WTC11 (cell line): ENCODE measurements around the gene TTC7B. TPM values are rescaled to one million over a fixed set of nuclear protein-coding genes. Genes with fewer than 3 reads are reported as not detected.

Experiments used
- ATAC-seq: fragments of 200-7000 bp; cut with Tn5 transposase; 2 replicates; pipeline ENCODE4 v1.10.0; 2021; ENCODE audit warnings: mild to moderate bottlenecking, moderate library complexity
- CTCF ChIA-PET: fragments of 300-600 bp; sonication (Branson Sonifier 250); formaldehyde crosslinking; loops from one replicate; lab custom pipeline; 2021; ENCODE audit warnings: antibody characterized with exemption; lab: Charles Lee
- POLR2A ChIA-PET: fragments of 350-600 bp; sonication (Branson Sonifier 250); formaldehyde crosslinking; loops from one replicate; lab custom pipeline; 2021; ENCODE audit warnings: antibody characterized with exemption; lab: Charles Lee
- DNase-seq: peaks from one replicate; pipeline ENCODE4 v3.0.0; 2021; ENCODE audit warnings: low spot score
- H3K27ac Mint-ChIP-seq: 2 replicates; pipeline ENCODE4 v1.8.0; 2021; ENCODE audit warnings: mixed read lengths
- H3K27me3 Mint-ChIP-seq: 2 replicates; pipeline ENCODE4 v1.8.0; 2021; ENCODE audit warnings: low read depth, mild to moderate bottlenecking, moderate library complexity, mixed read lengths
- H3K36me3 Mint-ChIP-seq: 2 replicates; pipeline ENCODE4 v1.8.0; 2021; ENCODE audit warnings: mixed read lengths
- H3K4me1 Mint-ChIP-seq: 2 replicates; pipeline ENCODE4 v1.8.0; 2022; ENCODE audit warnings: mixed read lengths
- H3K4me3 Mint-ChIP-seq: 2 replicates; pipeline ENCODE4 v1.8.0; 2021; ENCODE audit warnings: mild to moderate bottlenecking, moderate library complexity, mixed read lengths
- H3K9me3 Mint-ChIP-seq: 2 replicates; pipeline ENCODE4 v1.8.0; 2021; ENCODE audit warnings: mixed read lengths
- ATF1 ChIP-seq: sonication (generic); formaldehyde crosslinking; IDR thresholded peaks from 2 replicates; pipeline ENCODE4 v1.8.1; 2023; ENCODE audit warnings: mild to moderate bottlenecking, moderate library complexity, missing genetic modification reagents
- CBFB ChIP-seq: sonication (generic); formaldehyde crosslinking; IDR thresholded peaks from 2 replicates; pipeline ENCODE4 v1.8.1; 2022; ENCODE audit warnings: mild to moderate bottlenecking, low read depth, missing genetic modification reagents
- CREB1 ChIP-seq: sonication (generic); formaldehyde crosslinking; IDR thresholded peaks from 2 replicates; pipeline ENCODE4 v1.8.0; 2023; ENCODE audit warnings: mild to moderate bottlenecking, missing genetic modification reagents
- CREM ChIP-seq: sonication (generic); formaldehyde crosslinking; IDR thresholded peaks from 2 replicates; pipeline ENCODE4 v1.8.1; 2022; ENCODE audit warnings: mild to moderate bottlenecking, missing genetic modification reagents, moderate library complexity
- ESRRA ChIP-seq: sonication (generic); formaldehyde crosslinking; IDR thresholded peaks from 2 replicates; pipeline ENCODE4 v1.8.1; 2022; ENCODE audit warnings: mild to moderate bottlenecking, missing genetic modification reagents, borderline replicate concordance
- FOXJ3 ChIP-seq: sonication (generic); formaldehyde crosslinking; IDR thresholded peaks from 2 replicates; pipeline ENCODE4 v1.9.0; 2021; ENCODE audit warnings: missing genetic modification reagents, mild to moderate bottlenecking, borderline replicate concordance
- GABPB1 ChIP-seq: sonication (generic); formaldehyde crosslinking; IDR thresholded peaks from 2 replicates; pipeline ENCODE4 v1.8.1; 2023; ENCODE audit warnings: mild to moderate bottlenecking, missing genetic modification reagents
- GRHL2 ChIP-seq: fragments of 250-450 bp; sonication (Bioruptor Pico); IDR thresholded peaks from 2 replicates; pipeline ENCODE4 v1.8.0; 2022; ENCODE audit warnings: mild to moderate bottlenecking, moderate library complexity; ENCODE audit not compliant: insufficient replicate concordance, severe bottlenecking
- GTF2I ChIP-seq: fragments of 250-450 bp; sonication (Bioruptor Pico); conservative IDR thresholded peaks from 2 replicates; pipeline ENCODE4 v1.4.0; 2021; ENCODE audit warnings: mild to moderate bottlenecking
- IRF2 ChIP-seq: sonication (generic); formaldehyde crosslinking; IDR thresholded peaks from 2 replicates; pipeline ENCODE4 v1.8.0; 2022; ENCODE audit warnings: low read depth, missing genetic modification reagents, borderline replicate concordance
- NFATC4 ChIP-seq: fragments of 250-450 bp; sonication (Bioruptor Pico); IDR thresholded peaks from 2 replicates; pipeline ENCODE4 v1.9.0; 2021; ENCODE audit warnings: mild to moderate bottlenecking
- NFE2L1 ChIP-seq: sonication (generic); formaldehyde crosslinking; IDR thresholded peaks from 2 replicates; pipeline ENCODE4 v1.8.1; 2023; ENCODE audit warnings: missing genetic modification reagents
- NFYB ChIP-seq: sonication (generic); formaldehyde crosslinking; conservative IDR thresholded peaks from 2 replicates; pipeline ENCODE4 v1.8.0; 2022; ENCODE audit warnings: low read depth, missing genetic modification reagents
- SP1 ChIP-seq: sonication (generic); formaldehyde crosslinking; conservative IDR thresholded peaks from 2 replicates; pipeline ENCODE4 v1.8.1; 2022; ENCODE audit warnings: missing genetic modification reagents
- TCF7 ChIP-seq: sonication (generic); formaldehyde crosslinking; IDR thresholded peaks from 2 replicates; pipeline ENCODE4 v1.8.0; 2022; ENCODE audit warnings: mild to moderate bottlenecking, low read depth, missing genetic modification reagents, moderate library complexity
- TEAD1 ChIP-seq: sonication (generic); formaldehyde crosslinking; IDR thresholded peaks from 2 replicates; pipeline ENCODE4 v1.8.0; 2022; ENCODE audit warnings: mild to moderate bottlenecking, missing genetic modification reagents
- ZNF232 ChIP-seq: sonication (generic); formaldehyde crosslinking; IDR thresholded peaks from 2 replicates; pipeline ENCODE4 v1.8.0; 2022; ENCODE audit warnings: mild to moderate bottlenecking, missing genetic modification reagents
- ZNF396 ChIP-seq: fragments of 250-450 bp; sonication (Bioruptor Pico); IDR thresholded peaks from 2 replicates; pipeline ENCODE4 v1.8.0; 2021; ENCODE audit warnings: mild to moderate bottlenecking, moderate library complexity, borderline replicate concordance
- ZNF671 ChIP-seq: fragments of 250-450 bp; sonication (Bioruptor Pico); IDR thresholded peaks from 2 replicates; pipeline ENCODE4 v1.8.0; 2021; ENCODE audit warnings: mild to moderate bottlenecking
- total RNA-seq: library from RNA; stranded (reverse); gene quantifications from 3 replicates; pipeline ENCODE4 v1.2.3, GENCODE V29; 2021
- TF ChIP-seq, protein P1 (sequence below): sonication (generic); formaldehyde crosslinking; IDR thresholded peaks from 2 replicates; pipeline ENCODE4 v1.8.1; 2023; ENCODE audit warnings: mild to moderate bottlenecking, missing genetic modification reagents
- TF ChIP-seq, protein P2 (sequence below): sonication (generic); formaldehyde crosslinking; IDR thresholded peaks from 2 replicates; pipeline ENCODE4 v1.8.1; 2022; ENCODE audit warnings: mild to moderate bottlenecking, moderate library complexity, missing genetic modification reagents
- TF ChIP-seq, protein P3 (sequence below): fragments of 250-450 bp; sonication (Bioruptor Pico); IDR thresholded peaks from 2 replicates; pipeline ENCODE4 v1.8.0; 2021; ENCODE audit warnings: mild to moderate bottlenecking
- TF ChIP-seq, protein P4 (sequence below): sonication (generic); formaldehyde crosslinking; IDR thresholded peaks from 2 replicates; pipeline ENCODE4 v1.8.0; 2022; ENCODE audit warnings: mild to moderate bottlenecking, missing genetic modification reagents
- TF ChIP-seq, protein P5 (sequence below): sonication (generic); formaldehyde crosslinking; IDR thresholded peaks from 2 replicates; pipeline ENCODE4 v1.8.0; 2023; ENCODE audit warnings: mild to moderate bottlenecking, missing genetic modification reagents
- TF ChIP-seq, protein P6 (sequence below): sonication (generic); formaldehyde crosslinking; IDR thresholded peaks from 2 replicates; pipeline ENCODE4 v1.8.1; 2023; ENCODE audit warnings: mild to moderate bottlenecking, missing genetic modification reagents, moderate library complexity
- TF ChIP-seq, protein P7 (sequence below): sonication (generic); formaldehyde crosslinking; IDR thresholded peaks from 2 replicates; pipeline ENCODE4 v1.8.0; 2023; ENCODE audit warnings: missing genetic modification reagents, mild to moderate bottlenecking, borderline replicate concordance

The TTC7B gene
- total RNA-seq, 1 experiment from 2014 or later = 27.6 TPM

DNA sequence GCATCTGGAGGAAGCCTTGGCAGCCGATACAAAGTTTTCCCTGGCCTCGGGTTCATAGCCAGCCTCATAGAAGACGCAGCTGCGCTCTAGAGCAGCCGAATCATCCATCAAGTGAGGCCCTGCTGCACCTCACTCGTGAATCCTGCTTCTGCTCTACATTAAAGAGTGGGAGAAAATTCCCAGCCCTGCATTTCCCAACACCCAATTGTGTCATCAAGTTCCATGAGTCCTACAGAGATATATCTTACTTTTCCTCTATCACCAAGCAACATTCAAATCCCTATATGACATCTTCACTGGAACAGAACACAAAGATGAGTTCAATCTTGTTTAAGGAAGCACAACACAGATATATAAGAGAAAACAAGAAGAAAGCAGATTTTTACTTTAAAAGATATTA, 139.3 kb downstream of the TTC7B start:
- POLR2A ChIA-PET = no interaction called here
- no peak for ATAC-seq
- Mint-ChIP-seq H3K36me3 (no peaks in the 10 kb centered on the region), H3K27ac (no peak overlapping the region), H3K9me3 (no peaks in the 10 kb centered on the region), H3K4me1 (peaks cover 17% of the 10 kb centered on the region), H3K27me3 (no peaks in the 10 kb centered on the region), H3K4me3 (no peak overlapping the region)
- CTCF ChIA-PET = no interaction called here
- DNase-seq = no peak
- no peak for TF ChIP-seq ZNF396 (CRISPR knock-in tag)
- TF ChIP-seq CREM = no peak
- no peak for TF ChIP-seq ESRRA (CRISPR knock-in tag)
- TF ChIP-seq, protein P1, sequence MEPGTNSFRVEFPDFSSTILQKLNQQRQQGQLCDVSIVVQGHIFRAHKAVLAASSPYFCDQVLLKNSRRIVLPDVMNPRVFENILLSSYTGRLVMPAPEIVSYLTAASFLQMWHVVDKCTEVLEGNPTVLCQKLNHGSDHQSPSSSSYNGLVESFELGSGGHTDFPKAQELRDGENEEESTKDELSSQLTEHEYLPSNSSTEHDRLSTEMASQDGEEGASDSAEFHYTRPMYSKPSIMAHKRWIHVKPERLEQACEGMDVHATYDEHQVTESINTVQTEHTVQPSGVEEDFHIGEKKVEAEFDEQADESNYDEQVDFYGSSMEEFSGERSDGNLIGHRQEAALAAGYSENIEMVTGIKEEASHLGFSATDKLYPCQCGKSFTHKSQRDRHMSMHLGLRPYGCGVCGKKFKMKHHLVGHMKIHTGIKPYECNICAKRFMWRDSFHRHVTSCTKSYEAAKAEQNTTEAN (CRISPR knock-in tag) = no peak
- TF ChIP-seq CBFB = no peak
- TF ChIP-seq, protein P2, sequence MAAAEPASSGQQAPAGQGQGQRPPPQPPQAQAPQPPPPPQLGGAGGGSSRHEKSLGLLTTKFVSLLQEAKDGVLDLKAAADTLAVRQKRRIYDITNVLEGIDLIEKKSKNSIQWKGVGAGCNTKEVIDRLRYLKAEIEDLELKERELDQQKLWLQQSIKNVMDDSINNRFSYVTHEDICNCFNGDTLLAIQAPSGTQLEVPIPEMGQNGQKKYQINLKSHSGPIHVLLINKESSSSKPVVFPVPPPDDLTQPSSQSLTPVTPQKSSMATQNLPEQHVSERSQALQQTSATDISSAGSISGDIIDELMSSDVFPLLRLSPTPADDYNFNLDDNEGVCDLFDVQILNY = no peak
- TF ChIP-seq, protein P3, sequence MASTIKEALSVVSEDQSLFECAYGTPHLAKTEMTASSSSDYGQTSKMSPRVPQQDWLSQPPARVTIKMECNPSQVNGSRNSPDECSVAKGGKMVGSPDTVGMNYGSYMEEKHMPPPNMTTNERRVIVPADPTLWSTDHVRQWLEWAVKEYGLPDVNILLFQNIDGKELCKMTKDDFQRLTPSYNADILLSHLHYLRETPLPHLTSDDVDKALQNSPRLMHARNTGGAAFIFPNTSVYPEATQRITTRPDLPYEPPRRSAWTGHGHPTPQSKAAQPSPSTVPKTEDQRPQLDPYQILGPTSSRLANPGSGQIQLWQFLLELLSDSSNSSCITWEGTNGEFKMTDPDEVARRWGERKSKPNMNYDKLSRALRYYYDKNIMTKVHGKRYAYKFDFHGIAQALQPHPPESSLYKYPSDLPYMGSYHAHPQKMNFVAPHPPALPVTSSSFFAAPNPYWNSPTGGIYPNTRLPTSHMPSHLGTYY (CRISPR knock-in tag) = no peak
- no peak for TF ChIP-seq FOXJ3 (CRISPR knock-in tag)
- TF ChIP-seq, protein P4, sequence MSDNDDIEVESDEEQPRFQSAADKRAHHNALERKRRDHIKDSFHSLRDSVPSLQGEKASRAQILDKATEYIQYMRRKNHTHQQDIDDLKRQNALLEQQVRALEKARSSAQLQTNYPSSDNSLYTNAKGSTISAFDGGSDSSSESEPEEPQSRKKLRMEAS (CRISPR knock-in tag) = no peak
- no peak for TF ChIP-seq ZNF671 (CRISPR knock-in tag)
- no peak for TF ChIP-seq ATF1
- TF ChIP-seq, protein P5, sequence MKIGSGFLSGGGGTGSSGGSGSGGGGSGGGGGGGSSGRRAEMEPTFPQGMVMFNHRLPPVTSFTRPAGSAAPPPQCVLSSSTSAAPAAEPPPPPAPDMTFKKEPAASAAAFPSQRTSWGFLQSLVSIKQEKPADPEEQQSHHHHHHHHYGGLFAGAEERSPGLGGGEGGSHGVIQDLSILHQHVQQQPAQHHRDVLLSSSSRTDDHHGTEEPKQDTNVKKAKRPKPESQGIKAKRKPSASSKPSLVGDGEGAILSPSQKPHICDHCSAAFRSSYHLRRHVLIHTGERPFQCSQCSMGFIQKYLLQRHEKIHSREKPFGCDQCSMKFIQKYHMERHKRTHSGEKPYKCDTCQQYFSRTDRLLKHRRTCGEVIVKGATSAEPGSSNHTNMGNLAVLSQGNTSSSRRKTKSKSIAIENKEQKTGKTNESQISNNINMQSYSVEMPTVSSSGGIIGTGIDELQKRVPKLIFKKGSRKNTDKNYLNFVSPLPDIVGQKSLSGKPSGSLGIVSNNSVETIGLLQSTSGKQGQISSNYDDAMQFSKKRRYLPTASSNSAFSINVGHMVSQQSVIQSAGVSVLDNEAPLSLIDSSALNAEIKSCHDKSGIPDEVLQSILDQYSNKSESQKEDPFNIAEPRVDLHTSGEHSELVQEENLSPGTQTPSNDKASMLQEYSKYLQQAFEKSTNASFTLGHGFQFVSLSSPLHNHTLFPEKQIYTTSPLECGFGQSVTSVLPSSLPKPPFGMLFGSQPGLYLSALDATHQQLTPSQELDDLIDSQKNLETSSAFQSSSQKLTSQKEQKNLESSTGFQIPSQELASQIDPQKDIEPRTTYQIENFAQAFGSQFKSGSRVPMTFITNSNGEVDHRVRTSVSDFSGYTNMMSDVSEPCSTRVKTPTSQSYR (CRISPR knock-in tag) = no peak
- TF ChIP-seq GABPB1 = no peak
- no peak for TF ChIP-seq NFYB
- TF ChIP-seq, protein P6, sequence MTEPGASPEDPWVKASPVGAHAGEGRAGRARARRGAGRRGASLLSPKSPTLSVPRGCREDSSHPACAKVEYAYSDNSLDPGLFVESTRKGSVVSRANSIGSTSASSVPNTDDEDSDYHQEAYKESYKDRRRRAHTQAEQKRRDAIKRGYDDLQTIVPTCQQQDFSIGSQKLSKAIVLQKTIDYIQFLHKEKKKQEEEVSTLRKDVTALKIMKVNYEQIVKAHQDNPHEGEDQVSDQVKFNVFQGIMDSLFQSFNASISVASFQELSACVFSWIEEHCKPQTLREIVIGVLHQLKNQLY = no peak
- no peak for TF ChIP-seq CREB1
- TF ChIP-seq TEAD1 (CRISPR knock-in tag) = no peak

DNA sequence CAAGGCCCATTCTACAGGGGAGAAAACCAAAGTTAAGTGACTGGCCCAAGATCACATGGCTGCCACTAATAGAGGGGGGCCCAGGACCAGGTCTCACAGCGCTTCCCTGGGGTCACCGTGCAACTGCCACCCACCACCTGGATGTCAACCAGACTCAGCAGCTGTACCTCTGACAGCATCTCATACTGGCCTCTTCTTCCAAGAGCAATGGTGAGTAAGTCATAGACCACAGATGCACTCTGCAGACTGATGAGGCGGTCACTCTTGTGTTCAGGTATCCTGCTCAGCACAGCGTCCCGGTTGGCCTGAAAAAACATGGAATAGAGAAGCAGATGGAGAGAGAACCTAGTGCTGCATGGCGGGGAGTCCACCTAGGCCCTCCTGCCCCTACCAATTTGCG, 139.9 kb downstream of the TTC7B start:
- TF ChIP-seq NFE2L1 = no peak
- TF ChIP-seq ZNF232 (CRISPR knock-in tag) = no peak
- TF ChIP-seq IRF2 (CRISPR knock-in tag) = no peak
- no peak for TF ChIP-seq GRHL2 (CRISPR knock-in tag)
- TF ChIP-seq, protein P7, sequence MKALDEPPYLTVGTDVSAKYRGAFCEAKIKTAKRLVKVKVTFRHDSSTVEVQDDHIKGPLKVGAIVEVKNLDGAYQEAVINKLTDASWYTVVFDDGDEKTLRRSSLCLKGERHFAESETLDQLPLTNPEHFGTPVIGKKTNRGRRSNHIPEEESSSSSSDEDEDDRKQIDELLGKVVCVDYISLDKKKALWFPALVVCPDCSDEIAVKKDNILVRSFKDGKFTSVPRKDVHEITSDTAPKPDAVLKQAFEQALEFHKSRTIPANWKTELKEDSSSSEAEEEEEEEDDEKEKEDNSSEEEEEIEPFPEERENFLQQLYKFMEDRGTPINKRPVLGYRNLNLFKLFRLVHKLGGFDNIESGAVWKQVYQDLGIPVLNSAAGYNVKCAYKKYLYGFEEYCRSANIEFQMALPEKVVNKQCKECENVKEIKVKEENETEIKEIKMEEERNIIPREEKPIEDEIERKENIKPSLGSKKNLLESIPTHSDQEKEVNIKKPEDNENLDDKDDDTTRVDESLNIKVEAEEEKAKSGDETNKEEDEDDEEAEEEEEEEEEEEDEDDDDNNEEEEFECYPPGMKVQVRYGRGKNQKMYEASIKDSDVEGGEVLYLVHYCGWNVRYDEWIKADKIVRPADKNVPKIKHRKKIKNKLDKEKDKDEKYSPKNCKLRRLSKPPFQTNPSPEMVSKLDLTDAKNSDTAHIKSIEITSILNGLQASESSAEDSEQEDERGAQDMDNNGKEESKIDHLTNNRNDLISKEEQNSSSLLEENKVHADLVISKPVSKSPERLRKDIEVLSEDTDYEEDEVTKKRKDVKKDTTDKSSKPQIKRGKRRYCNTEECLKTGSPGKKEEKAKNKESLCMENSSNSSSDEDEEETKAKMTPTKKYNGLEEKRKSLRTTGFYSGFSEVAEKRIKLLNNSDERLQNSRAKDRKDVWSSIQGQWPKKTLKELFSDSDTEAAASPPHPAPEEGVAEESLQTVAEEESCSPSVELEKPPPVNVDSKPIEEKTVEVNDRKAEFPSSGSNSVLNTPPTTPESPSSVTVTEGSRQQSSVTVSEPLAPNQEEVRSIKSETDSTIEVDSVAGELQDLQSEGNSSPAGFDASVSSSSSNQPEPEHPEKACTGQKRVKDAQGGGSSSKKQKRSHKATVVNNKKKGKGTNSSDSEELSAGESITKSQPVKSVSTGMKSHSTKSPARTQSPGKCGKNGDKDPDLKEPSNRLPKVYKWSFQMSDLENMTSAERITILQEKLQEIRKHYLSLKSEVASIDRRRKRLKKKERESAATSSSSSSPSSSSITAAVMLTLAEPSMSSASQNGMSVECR (CRISPR knock-in tag) = no peak
- no peak for TF ChIP-seq TCF7 (CRISPR knock-in tag)
- TF ChIP-seq NFATC4 (CRISPR knock-in tag) = no peak
- TF ChIP-seq GTF2I (CRISPR knock-in tag) = no peak
- no peak for TF ChIP-seq SP1 (CRISPR knock-in tag)
- peaks cover 11% of the 10 kb centered on the region for H3K4me1 Mint-ChIP-seq
- H3K27me3 Mint-ChIP-seq = no peaks in the 10 kb centered on the region
- no peaks in the 10 kb centered on the region for H3K36me3 Mint-ChIP-seq
- no peak overlapping the region for H3K27ac Mint-ChIP-seq
- ATAC-seq = no peak
- H3K9me3 Mint-ChIP-seq = no peaks in the 10 kb centered on the region
- DNase-seq = no peak
- POLR2A ChIA-PET = no interaction called here
- H3K4me3 Mint-ChIP-seq = no peak overlapping the region
- CTCF ChIA-PET = no interaction called here
